Measurements from ENCODE around the gene WDPCP.

GRCh38 chr2:63610525-63610924 is 22.2 kb upstream of the WDPCP start:
- TF ChIP-seq CTCF (IDR thresholded peaks at IDR 0.05; ENCODE audit: low read depth, low read length) = no peak
- no peak for TF ChIP-seq POLR2A (IDR thresholded peaks at IDR 0.05; ENCODE audit: extremely low read depth, insufficient read length)
- TF ChIP-seq MAX (IDR thresholded peaks at IDR 0.05; ENCODE audit: low read depth, low read length) = no peak

Data from NB4 (cell line).